Astrocyte (in vitro differentiated cells and primary cell): Measurements from ENCODE around the gene TMEM184A.

ENCODE experiments used
- EZH2 ChIP-seq: IDR thresholded peaks from 2 replicates; pipeline ENCODE4 v1.6.1; 2012; ENCODE audit warnings: mild to moderate bottlenecking, low read length, inconsistent platforms; ENCODE audit not compliant: insufficient read depth
- TF ChIP-seq, protein P1 (sequence below): IDR thresholded peaks from 2 replicates; pipeline ENCODE4 v1.5.1; 2011; ENCODE audit warnings: low read depth, mild to moderate bottlenecking, inconsistent platforms, low read length, moderate library complexity; ENCODE audit not compliant: insufficient read depth

DNA sequence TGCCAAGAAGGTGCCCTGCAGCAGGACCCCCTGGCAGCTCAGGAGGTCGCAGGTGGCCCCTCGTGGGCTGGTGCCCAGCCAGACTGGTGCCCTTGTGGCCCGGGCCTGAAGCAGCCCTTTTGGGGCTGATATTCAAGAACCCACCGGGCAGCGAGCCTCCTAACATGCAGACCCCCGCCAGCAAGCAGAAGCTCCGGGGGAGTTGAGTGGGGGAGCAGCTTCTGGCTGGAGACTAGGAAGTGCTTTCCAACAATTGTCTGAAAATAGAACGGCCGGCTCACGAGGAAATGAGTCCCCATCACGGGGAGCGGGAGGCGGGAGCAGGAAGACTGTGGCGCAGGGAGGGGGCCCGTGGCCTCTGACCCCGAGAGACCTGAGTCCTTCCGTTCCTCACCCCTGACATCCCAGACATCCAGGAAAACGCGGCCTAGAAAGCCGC lies 42.3 kb downstream of the TMEM184A start:
- TF ChIP-seq, protein P1, sequence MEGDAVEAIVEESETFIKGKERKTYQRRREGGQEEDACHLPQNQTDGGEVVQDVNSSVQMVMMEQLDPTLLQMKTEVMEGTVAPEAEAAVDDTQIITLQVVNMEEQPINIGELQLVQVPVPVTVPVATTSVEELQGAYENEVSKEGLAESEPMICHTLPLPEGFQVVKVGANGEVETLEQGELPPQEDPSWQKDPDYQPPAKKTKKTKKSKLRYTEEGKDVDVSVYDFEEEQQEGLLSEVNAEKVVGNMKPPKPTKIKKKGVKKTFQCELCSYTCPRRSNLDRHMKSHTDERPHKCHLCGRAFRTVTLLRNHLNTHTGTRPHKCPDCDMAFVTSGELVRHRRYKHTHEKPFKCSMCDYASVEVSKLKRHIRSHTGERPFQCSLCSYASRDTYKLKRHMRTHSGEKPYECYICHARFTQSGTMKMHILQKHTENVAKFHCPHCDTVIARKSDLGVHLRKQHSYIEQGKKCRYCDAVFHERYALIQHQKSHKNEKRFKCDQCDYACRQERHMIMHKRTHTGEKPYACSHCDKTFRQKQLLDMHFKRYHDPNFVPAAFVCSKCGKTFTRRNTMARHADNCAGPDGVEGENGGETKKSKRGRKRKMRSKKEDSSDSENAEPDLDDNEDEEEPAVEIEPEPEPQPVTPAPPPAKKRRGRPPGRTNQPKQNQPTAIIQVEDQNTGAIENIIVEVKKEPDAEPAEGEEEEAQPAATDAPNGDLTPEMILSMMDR, result no peak
- TF ChIP-seq EZH2, result no peak
